ENCODE measurements around the gene FHIT. TPM values are rescaled to one million over a fixed set of nuclear protein-coding genes. Genes with fewer than 3 reads are reported as not detected.

Gene FHIT
- total RNA-seq: 8.5 TPM
- long read RNA-seq, partial matches to known transcripts: 3 of 14 reads
- long read RNA-seq, other reads (novel, unspliced or antisense): 11 of 14 reads

DNA sequence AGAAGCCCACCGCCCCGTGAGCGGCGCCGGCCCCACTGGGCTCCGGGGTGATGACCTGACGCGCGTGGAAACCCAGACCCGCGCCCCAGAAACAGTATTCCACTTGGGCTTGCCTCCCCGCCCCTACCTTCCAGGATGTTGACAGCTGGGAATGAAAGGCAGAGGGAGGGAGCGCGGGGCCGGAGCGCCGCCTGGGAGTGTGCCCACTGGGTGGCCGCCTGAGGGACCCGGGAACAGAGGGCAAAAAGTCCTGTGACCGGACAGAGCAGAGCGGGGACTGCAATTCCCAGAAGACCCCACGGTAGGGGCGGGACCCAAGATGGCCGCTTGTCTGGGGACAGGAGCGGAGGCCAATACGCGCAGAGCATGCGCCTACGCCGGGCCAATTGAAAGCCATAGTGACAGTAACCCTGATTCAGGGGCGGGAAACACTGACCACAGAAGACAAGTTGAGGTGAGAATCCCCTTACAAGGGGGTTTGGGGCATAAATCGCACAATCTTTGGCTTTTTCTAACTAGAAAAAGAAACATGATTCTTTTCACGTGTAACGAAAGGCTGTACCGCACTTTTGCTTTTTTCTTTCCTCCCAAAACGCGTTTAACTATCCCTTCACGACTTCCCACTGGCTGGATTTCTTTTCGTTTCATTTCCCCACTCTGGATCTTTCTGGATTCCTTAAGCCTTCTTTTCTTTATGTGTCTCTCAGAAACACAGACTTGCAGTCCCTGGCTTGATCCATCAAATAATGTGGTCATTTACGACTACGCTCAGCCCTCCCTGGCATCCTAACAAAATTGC, at the start of gene FHIT:
FHIT (minus strand) TSS at position 279 of the 799 bp plus-strand sequence.
- DNase-seq (ENCODE audit: low spot score): peak; percentile 98

- no peak for DNase-seq (ENCODE audit: low spot score)
Measured at GRCh38 chr3:61300786-61301185, 49.5 kb upstream of the FHIT start.

GRCh38 chr3:61300006-61300380, 48.7 kb upstream of the FHIT start:
- no peak for DNase-seq (ENCODE audit: low spot score)

DNA sequence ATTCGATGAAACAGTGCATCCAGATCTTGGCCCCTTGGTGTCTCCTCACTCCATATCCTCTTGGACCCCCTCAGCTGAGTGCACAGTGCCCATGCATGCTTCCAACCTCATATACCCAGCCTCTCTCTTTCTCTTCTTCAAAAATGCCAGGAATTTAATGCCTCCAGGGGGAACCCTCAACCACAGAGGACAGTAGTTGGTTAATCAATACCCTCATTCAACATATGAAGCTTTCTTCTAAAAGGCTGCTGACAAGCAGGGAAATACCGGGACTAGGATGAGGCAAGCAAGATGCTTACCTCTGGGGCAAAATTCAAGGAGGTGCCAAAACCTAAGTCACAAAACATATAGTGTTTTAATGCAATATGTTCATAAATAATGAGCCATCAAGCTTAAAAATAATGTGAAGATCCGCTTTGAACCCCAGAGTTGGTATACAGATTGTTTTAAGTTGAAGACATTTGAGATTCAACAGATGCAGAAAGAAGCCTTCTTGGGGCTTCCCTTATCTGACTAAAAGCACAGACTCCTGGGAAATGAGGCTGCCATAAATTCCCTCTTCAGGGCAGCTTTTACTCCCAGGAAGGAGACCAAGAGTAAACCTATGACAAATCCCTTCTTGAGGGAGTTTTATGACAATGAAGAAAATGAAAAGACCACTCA, 48.2 kb upstream of the FHIT start:
- DNase-seq (ENCODE audit: low spot score): no peak

GRCh38 chr3:61297821-61298220, 46.6 kb upstream of the FHIT start:
- no peak for DNase-seq (ENCODE audit: low spot score)

DNA sequence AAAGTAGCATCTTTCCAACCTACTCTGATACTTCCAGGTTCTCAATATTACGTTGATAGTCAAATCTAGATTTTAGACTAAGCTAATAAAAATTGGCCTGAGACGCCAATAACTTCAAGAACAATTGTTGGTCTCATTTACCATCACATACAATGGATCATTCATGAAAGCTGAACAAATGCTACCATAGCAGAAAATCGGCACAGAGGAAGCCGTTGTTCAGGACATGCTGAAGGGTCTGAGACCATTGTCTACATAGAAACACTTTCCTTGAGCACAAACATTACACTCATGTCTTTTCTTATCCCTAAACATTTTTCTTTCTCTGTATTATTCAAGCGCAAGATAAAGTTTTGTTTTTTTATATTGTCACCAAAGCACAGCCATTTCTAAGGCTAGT, 37.2 kb upstream of the FHIT start:
- no peak for DNase-seq (ENCODE audit: low spot score)

DNA sequence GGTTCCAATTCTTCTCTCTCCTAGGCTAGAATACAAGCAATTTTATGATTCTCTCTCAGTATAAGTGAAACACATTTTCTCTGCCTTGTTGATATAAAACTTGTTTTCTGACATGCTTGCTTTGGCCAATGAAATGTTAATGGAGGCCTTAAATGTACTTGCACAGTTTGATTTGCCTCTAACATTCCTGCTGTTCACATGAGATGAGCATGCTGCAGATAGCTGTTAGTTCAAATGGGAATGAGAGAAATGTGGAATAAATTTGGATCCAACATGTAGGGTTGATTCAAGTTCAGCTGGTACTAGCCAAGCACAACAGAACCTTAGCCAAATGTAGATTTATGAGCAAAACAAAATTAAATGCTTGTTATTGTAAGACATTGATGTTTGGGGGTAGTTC, 32.6 kb upstream of the FHIT start:
- DNase-seq (ENCODE audit: low spot score): no peak

DNA sequence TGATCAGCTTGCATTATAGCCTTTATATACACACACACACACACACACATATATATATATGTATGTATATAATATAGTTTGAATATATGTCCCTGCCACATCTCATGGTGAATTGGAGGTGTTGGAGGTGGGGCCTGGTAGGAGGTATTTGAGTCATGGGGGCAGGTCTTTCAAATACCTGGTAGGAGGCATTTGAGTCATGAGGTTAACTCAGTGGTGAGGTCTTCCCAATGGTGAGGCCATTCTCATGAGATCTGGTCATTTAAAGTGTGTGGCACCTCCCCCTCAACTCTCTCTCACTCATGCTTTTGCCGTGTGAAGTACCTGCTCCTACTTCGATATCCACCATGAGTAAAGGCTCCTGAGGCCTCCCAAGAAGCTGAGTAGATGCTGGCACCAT, 27.5 kb upstream of the FHIT start:
- DNase-seq (ENCODE audit: low spot score): no peak

DNA sequence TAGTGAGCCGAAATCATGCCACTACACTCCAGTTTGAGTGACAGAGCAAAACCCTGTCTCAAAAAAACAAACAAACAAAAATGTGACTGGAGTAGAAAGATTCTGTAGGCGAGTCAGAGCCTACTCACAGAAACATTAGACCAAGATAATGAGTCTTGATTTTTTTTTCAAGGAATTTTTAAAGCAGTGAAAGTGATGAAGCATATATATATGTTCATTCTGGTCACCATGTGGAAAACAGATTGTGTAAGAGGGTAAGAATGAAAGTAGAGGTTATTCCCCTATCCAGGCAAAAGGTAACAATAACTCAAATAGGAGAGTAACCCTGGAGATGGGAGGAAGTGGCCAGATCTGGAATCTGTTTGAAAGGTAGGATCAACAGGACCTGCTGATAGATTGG, 26.2 kb upstream of the FHIT start:
- no peak for DNase-seq (ENCODE audit: low spot score)

- no peak for DNase-seq (ENCODE audit: low spot score)
Measured at GRCh38 chr3:61269435-61269834, 18.2 kb upstream of the FHIT start.

- no peak for DNase-seq (ENCODE audit: low spot score)
Measured at GRCh38 chr3:61268644-61269043, 17.4 kb upstream of the FHIT start.

DNA sequence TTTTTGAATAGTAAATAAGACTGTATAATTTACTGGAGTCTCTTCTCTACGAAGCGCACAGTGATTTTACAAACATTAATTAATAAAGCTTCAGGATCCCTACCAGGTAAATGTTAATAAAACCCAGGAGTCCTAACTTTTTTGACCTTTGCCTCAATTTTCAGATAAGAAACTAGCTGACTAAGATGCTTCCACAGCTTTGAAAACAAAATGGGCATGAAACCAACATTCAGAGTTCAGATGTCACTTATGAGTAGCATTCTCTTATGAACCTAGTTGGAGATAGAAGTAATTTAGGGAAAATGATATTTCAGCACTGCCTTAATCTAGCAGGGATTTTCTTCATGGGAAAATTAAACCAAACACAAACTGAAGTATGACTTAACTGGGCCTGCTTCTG, 13.0 kb upstream of the FHIT start:
- no peak for DNase-seq (ENCODE audit: low spot score)

- no peak for DNase-seq (ENCODE audit: low spot score)
Measured at GRCh38 chr3:61257148-61257547, 5.9 kb upstream of the FHIT start.

DNA sequence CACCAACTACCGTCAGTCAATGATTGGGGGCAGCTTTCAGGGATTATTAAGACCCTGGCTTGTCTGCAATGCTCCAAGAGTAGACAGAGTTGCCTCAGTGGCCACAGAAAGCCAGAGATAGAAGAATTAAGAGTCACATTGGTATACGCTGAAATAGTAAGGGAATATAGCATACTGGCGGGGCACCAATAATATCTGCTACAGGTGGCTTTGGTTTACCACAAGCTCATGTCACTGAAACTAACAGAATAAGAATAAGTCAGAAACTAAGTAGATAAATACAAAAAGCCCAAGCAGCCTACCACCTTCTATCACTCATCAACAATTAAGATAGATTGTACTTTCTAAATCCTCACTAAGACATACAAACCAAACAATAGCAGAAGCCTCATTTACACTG, 2.5 kb upstream of the FHIT start:
- DNase-seq (ENCODE audit: low spot score): no peak

GRCh38 chr3:61252836-61253235, 1.6 kb upstream of the FHIT start:
- DNase-seq (ENCODE audit: low spot score): no peak

GRCh38 chr3:61250784-61251173, 473 bp downstream of the FHIT start:
- no peak for DNase-seq (ENCODE audit: low spot score)

DNA sequence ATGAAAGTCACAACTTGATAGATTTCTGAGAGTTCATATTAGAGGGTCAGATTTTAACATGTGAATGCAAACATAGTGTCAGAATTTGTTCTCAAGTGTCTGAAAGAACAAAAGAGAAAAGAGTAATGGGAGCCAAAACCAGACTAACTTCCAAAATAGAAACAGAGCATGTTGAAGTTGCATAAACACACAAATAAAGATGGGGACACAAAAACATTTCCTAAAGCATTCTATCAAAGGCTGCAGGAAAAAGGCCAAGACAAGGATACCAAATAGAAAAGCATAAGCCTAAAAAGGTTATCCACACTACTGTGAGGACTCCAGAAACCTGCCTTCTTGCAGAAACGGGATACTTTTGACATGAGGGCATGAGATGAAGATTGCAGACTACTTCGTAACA, 2.8 kb downstream of the FHIT start:
- DNase-seq (ENCODE audit: low spot score): no peak

DNA sequence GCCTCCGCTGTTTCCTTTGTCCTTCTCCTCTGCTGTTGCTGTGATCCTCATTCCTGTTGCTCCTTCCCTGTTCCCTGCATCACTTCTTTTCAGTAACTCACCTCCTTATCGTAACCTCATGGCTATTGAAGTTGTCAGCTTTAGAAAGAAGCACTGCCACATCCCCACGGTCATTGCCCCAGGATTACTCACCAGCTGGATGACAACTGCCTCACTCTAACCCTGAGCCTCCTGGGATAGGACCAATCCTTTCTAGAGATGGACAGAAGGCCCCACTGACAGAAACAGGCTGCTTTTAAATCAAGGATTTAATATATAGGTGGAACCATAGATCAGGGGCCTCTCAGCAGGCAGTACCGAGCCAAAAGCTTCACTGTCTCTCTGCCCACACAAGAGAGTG, 4.1 kb downstream of the FHIT start:
- DNase-seq (ENCODE audit: low spot score): no peak

DNA sequence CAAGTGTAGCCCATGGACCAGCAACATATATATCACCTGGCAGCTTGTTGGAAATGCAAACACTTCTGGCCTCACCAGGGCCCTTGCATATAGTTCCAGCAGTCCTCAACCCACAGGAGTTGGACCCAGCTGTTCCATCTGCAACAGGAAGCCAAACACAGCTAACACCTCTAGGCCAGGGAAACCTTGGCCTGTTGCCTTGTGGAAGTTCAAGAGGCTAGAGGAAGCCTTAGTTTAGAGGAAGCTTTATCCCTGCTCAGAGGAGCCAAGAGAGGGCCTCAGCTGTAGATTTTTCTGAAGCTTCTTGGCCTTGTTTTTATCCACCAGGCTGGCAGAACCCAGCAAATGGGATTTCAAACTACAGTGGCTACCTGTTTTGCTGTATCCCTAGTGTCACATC, 11.4 kb downstream of the FHIT start:
- no peak for DNase-seq (ENCODE audit: low spot score)

DNA sequence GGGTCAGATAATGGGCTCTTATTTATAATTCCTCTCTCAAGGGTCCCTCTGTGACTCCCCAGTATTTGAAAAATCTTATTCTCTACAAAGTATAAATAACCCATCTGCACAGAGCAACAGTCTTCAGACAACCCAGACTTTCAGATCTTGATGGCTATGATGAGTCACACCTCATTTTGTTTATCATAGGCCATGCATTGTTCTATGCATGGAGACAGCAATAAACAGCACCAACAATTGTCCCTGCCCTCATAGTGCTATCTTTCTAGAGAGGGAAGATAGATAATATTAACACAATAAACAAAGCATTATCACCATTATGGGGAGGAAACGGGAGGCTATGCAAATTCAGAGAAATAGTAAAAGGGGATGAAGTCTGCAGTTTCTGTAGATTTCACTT, 13.4 kb downstream of the FHIT start:
- no peak for DNase-seq (ENCODE audit: low spot score)

DNA sequence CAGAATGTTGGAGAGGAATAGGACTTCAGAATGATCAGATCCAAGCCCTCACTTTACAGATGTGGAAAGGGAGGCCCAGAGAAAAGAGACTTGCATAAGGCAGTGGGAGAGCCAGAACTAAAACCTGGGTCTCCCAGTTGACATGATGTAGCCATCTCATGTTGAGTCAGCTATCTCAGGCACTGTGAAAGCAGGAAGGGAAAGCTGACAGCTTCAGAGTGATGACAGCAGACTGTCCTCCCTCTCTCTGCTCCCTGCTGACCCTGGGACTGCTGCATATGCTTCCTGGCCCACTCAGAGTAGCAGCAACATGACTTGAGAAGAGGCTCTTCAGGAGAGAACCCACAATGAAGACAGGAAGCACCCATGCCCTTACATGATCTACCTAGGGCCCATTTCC, 14.7 kb downstream of the FHIT start:
- no peak for DNase-seq (ENCODE audit: low spot score)

DNA sequence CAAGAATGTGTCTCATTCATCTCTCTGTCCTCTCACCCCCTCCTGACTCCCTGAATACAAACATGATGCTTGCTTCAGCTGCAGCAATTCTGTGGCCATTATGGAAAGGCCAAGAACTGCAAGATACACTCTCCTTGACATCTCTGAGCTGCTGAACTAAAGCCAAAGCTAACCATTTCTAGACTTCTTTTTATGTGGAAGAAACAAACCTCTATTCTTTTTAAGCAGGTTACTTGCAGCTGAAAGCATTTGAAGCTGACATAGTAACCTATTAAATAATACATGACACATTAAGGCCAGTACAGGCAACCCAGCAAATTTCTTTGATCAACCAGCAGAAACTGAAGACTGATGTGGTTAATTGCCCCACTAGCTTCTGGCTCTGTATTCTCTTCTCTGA, 17.5 kb downstream of the FHIT start:
- no peak for DNase-seq (ENCODE audit: low spot score)

- DNase-seq (ENCODE audit: low spot score): no peak
Measured at GRCh38 chr3:61231693-61232092, 19.6 kb downstream of the FHIT start.

Measured in mesenteric fat pad (tissue), 1 donor.